Ascending aorta (tissue), 2 donors: Measurements from ENCODE around the gene PLXNA4. TPM values are rescaled to one million over a fixed set of nuclear protein-coding genes. Genes with fewer than 3 reads are reported as not detected.

Experiments
- DNase-seq, 2 donors: peaks; one replicate each; pipeline ENCODE4 v3.0.0-alpha.2; 2019; ENCODE audit warnings: low spot score in 2 of 2
- H3K27ac ChIP-seq, 2 donors: fragments of 200-600 bp; sonication (generic); one replicate each; pipeline ENCODE4 v1.5.1; 2016 to 2017; ENCODE audit warnings: mild to moderate bottlenecking in 1 of 2
- H3K27me3 ChIP-seq: fragments of 200-600 bp; sonication (generic); one replicate; pipeline ENCODE4 v1.5.1; 2017
- H3K36me3 ChIP-seq, 2 donors: fragments of 200-600 bp; sonication (generic); one replicate each; pipeline ENCODE4 v1.5.1; 2016
- H3K4me1 ChIP-seq, 2 donors: fragments of 200-600 bp; sonication (generic); one replicate each; pipeline ENCODE4 v1.5.1; 2016 to 2017; ENCODE audit warnings: mild to moderate bottlenecking in 1 of 2
- H3K4me3 ChIP-seq, 2 donors: fragments of 200-600 bp; sonication (generic); one replicate each; pipeline ENCODE4 v1.5.1; 2016 to 2017; ENCODE audit warnings: mild to moderate bottlenecking in 1 of 2
- H3K9me3 ChIP-seq, 2 donors: fragments of 200-600 bp; sonication (generic); one replicate each; pipeline ENCODE4 v1.5.1; 2016
- intact Hi-C: fragments of 100-400 bp; cut with DNase I; formaldehyde crosslinking; loops from one replicate; pipeline ENCODE4 v1.15.1; 2023
- total RNA-seq: library from RNA; depleted of rRNA; stranded (reverse); fragments of >200 nt; gene quantifications from one replicate; pipeline ENCODE4 v1.1.0, GENCODE V29; 2016
- TF ChIP-seq, protein P1 (sequence below), 3 experiments: fragments of 200-600 bp in 2 of 3; fragments of 450-650 bp in 1 of 3; sonication (generic) in 2 of 3; IDR thresholded peaks; one replicate each; pipeline ENCODE4 v1.5.1; 2016 to 2019; ENCODE audit warnings: antibody characterized with exemption in 3 of 3, mild to moderate bottlenecking in 1 of 3, moderate library complexity in 1 of 3

Gene PLXNA4, protein sequence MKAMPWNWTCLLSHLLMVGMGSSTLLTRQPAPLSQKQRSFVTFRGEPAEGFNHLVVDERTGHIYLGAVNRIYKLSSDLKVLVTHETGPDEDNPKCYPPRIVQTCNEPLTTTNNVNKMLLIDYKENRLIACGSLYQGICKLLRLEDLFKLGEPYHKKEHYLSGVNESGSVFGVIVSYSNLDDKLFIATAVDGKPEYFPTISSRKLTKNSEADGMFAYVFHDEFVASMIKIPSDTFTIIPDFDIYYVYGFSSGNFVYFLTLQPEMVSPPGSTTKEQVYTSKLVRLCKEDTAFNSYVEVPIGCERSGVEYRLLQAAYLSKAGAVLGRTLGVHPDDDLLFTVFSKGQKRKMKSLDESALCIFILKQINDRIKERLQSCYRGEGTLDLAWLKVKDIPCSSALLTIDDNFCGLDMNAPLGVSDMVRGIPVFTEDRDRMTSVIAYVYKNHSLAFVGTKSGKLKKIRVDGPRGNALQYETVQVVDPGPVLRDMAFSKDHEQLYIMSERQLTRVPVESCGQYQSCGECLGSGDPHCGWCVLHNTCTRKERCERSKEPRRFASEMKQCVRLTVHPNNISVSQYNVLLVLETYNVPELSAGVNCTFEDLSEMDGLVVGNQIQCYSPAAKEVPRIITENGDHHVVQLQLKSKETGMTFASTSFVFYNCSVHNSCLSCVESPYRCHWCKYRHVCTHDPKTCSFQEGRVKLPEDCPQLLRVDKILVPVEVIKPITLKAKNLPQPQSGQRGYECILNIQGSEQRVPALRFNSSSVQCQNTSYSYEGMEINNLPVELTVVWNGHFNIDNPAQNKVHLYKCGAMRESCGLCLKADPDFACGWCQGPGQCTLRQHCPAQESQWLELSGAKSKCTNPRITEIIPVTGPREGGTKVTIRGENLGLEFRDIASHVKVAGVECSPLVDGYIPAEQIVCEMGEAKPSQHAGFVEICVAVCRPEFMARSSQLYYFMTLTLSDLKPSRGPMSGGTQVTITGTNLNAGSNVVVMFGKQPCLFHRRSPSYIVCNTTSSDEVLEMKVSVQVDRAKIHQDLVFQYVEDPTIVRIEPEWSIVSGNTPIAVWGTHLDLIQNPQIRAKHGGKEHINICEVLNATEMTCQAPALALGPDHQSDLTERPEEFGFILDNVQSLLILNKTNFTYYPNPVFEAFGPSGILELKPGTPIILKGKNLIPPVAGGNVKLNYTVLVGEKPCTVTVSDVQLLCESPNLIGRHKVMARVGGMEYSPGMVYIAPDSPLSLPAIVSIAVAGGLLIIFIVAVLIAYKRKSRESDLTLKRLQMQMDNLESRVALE (N-terminal part only)
- 27.1 TPM for total RNA-seq

DNA sequence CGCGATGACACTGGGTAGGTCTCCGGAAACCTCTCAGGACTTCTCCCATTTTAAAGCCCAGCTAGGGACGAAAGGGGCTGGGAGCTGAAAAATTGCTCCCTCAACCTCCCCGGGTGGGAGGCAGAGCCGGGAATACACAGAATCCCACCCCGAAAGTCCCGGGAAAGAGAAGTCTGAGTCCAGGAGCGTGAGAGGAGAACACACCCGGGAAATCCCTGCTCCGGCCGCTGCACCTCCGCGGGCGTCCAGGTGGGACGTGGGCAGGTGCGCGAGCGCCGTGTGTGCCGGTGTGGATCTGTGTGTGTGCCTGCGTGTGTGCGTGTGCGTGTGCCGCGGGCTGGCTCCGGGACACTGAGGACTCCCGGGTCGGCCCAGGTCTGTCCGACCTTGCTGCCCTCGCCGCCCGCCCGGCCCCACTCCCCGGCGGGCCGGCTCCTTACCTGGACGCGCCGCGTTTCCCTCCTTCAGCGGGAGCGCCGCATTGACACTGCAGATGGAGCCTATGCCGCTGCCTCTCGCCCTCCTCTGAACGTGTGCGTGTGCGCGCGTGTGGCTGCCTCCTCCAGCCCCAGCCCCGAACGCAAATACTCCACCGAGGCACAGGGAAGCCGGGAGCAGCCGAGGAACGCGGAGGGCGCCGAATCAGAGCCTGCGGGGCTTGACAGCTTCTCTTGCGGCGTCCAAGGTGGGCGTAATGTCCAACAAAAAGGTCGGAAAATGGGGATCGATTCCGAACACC lies at the start of gene PLXNA4:
Gene PLXNA4 (minus strand): TSS at position 489 of the 739 bp plus-strand sequence. CDS start 67,777 bp downstream, outside the sequence.
- Histone ChIP-seq H3K27me3 (no peaks in the 10 kb centered on the region), H3K4me1 (peaks cover 0 to 25% of the 10 kb centered on the region in 2 donors), H3K27ac (peak within 1 kb of the TSS; percentile 46), H3K4me3 (peak within 1 kb of the TSS; percentile 72), H3K36me3 (no peaks in the 10 kb centered on the region), H3K9me3 (no peaks in the 10 kb centered on the region)
- DNase-seq = no peak
- TF ChIP-seq, protein P1, sequence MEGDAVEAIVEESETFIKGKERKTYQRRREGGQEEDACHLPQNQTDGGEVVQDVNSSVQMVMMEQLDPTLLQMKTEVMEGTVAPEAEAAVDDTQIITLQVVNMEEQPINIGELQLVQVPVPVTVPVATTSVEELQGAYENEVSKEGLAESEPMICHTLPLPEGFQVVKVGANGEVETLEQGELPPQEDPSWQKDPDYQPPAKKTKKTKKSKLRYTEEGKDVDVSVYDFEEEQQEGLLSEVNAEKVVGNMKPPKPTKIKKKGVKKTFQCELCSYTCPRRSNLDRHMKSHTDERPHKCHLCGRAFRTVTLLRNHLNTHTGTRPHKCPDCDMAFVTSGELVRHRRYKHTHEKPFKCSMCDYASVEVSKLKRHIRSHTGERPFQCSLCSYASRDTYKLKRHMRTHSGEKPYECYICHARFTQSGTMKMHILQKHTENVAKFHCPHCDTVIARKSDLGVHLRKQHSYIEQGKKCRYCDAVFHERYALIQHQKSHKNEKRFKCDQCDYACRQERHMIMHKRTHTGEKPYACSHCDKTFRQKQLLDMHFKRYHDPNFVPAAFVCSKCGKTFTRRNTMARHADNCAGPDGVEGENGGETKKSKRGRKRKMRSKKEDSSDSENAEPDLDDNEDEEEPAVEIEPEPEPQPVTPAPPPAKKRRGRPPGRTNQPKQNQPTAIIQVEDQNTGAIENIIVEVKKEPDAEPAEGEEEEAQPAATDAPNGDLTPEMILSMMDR (IDR thresholded peaks at IDR 0.05) = no peak
- intact Hi-C loops = loop anchor here (2.0 to 10.0 kb wide), 4 partner anchors 75 to 429 kb away; no protein-coding TSS in a partner anchor

DNA sequence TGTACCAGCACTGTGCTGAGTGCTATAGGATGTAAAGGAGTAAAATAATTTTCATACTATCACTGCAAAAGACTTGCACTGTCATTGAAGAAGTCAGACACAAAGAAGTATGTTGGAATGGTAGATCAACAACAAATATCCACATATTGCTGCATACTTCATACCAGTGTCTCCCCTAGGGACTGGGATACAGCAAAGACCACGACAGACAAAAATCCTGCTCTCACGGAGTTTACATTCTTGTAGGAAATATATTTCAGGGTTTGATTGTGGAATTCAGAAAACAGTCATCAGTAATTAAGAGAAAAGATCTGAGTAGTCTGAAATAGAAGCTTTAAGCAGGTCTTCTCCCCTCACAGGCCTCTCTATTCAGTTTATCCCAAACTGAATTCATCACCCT lies 49.4 kb upstream of the PLXNA4 start:
- no peaks in the 10 kb centered on the region for H3K27me3 ChIP-seq
- TF ChIP-seq, protein P1 (IDR thresholded peaks at IDR 0.05) = no peak
- intact Hi-C loops = no loop called here
- no peaks in the 10 kb centered on the region for H3K9me3 ChIP-seq
- no peak overlapping the region for H3K4me3 ChIP-seq
- no peak for DNase-seq
- no peak overlapping the region for H3K27ac ChIP-seq
- no peaks in the 10 kb centered on the region for H3K36me3 ChIP-seq
- H3K4me1 ChIP-seq = no peaks in the 10 kb centered on the region

DNA sequence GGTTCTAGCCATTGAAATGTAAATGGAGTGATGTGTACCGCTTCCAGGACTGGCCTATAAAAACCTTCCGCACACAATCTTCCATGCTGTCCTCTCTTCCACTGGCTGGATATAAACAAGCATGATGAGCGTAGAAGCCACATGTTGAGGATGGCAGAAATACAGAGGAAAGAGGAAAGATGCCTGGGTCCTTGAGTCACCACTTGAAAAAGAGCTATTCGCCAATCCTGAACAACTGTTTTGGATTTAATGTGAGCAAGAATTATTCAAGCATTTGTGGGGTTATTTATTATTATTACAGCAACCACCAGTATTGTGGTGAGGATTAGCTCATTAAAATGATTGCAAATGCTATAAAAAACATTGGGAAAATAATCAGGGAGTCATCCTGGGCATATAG lies 45.8 kb upstream of the PLXNA4 start:
- Histone ChIP-seq H3K9me3 (no peaks in the 10 kb centered on the region), H3K36me3 (no peaks in the 10 kb centered on the region), H3K27ac (no peak overlapping the region), H3K4me1 (no peaks in the 10 kb centered on the region), H3K27me3 (no peaks in the 10 kb centered on the region), H3K4me3 (no peak overlapping the region)
- TF ChIP-seq, protein P1 (IDR thresholded peaks at IDR 0.05) = no peak
- DNase-seq = no peak
- intact Hi-C loops = no loop called here

DNA sequence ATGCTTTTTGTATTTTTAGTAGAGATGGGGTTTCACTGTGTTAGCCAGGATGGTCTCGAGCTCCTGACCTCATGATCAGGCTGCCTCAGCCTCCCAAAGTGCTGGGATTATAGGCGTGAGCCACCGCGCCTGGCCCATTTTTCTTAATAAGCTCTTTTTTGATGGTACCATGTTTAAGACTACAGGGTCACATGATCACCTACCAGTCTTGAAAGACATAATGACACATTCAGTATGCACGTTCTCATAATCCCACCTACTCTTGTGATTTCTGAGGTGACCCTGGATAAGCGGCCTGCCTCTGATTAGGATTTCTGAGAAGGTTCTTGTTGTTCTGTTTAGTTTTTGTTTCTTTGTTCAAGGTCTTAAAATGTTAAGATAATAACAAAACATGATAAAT lies 43.7 kb upstream of the PLXNA4 start:
- DNase-seq = no peak
- H3K4me3 ChIP-seq = no peak overlapping the region
- intact Hi-C loops = no loop called here
- H3K36me3 ChIP-seq = no peaks in the 10 kb centered on the region
- H3K9me3 ChIP-seq = no peaks in the 10 kb centered on the region
- no peaks in the 10 kb centered on the region for H3K4me1 ChIP-seq
- H3K27ac ChIP-seq = no peak overlapping the region
- TF ChIP-seq, protein P1 (IDR thresholded peaks at IDR 0.05) = no peak
- H3K27me3 ChIP-seq = no peaks in the 10 kb centered on the region

DNA sequence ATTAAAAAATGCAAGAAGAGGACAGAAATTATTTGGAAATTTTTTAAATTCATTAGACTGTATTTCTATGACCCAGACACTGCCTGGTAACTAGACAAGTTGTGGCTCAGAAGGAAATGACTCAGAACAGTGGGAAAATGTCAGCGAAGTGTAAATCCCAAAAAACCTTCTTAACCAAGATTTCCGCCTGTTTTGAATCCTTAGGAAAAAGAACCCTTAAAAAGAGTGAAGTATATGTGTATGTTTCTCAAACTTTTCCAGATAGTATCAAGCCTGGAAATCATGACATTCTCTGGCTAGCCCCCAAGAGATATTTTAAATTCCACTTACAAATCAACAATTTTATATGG lies 42.7 kb upstream of the PLXNA4 start:
- no peaks in the 10 kb centered on the region for H3K27me3 ChIP-seq
- TF ChIP-seq, protein P1 (IDR thresholded peaks at IDR 0.05) = no peak
- H3K27ac ChIP-seq = no peak overlapping the region
- intact Hi-C loops = no loop called here
- H3K4me1 ChIP-seq = no peaks in the 10 kb centered on the region
- DNase-seq = no peak
- H3K4me3 ChIP-seq = no peak overlapping the region
- H3K9me3 ChIP-seq = no peaks in the 10 kb centered on the region
- H3K36me3 ChIP-seq = no peaks in the 10 kb centered on the region
